Measurements from ENCODE around the gene TM2D1.
"Not testable (repeated sequence)": the region's sequence is repeated elsewhere in the genome, so short reads cannot be mapped to it uniquely, and the experiment has no call there.

TM2D1 gene

GRCh38 chr1:61692155-61692800 lies 32.7 kb downstream of the TM2D1 start:
- Histone ChIP-seq H3K9me3 (ENCODE audit: control insufficient read depth, insufficient read depth, low read length) (no peaks in the 10 kb centered on the region), H3K4me1 (ENCODE audit: insufficient read depth, low read length) (no peaks in the 10 kb centered on the region), H3K36me3 (ENCODE audit: insufficient read depth, low read length) (no peaks in the 10 kb centered on the region), H3K9ac (ENCODE audit: low read depth, low read length) (no peak overlapping the region)

GRCh38 chr1:61687901-61688300 lies 37.0 kb downstream of the TM2D1 start:
- H3K36me3 ChIP-seq (ENCODE audit: insufficient read depth, low read length), result no peaks in the 10 kb centered on the region
- no peak overlapping the region for H3K9ac ChIP-seq (ENCODE audit: low read depth, low read length)
- H3K9me3 ChIP-seq (ENCODE audit: control insufficient read depth, insufficient read depth, low read length), result no peaks in the 10 kb centered on the region
- H3K4me1 ChIP-seq (ENCODE audit: insufficient read depth, low read length), result no peaks in the 10 kb centered on the region

DNA sequence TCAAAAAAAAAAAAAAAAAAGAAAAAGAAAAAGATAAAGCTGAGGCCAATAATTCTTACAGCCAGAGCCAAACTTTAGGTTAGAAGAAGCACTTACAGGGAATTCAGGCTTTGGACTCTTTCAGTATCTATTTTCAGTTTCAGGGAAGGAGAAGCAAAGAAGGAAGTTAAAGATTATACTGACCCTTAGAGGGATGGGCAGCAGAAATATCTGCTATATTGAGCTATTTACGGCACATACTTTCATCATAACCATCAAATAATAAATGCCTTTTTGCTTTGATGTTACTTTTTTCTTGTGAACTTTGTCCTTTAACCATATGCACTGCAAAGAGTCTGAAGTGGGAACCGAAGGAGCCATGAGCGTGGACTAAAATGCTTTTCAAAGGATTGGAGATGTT lies 42.0 kb downstream of the TM2D1 start:
- Histone ChIP-seq H3K9me3 (ENCODE audit: control insufficient read depth, insufficient read depth, low read length) (no peaks in the 10 kb centered on the region), H3K36me3 (ENCODE audit: insufficient read depth, low read length) (no peaks in the 10 kb centered on the region)

DNA sequence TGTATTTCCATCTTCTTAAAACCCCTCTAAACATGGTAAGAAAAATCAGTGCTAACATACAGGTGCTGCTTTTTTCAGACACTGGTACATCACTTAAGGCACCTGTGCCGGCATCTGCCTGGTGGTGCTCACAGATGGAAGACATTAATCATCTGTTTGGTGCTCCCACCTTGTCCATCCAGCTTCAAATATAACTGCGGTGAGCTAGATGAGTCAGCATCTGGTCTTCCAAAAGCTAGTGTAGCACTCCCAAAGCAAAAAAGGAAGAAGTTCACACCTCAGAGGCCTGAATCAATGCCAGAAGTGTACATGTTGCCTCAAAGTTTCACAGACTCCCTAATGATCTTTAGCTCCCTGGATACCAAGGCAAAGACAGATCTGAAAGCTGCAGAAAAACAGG lies 44.4 kb downstream of the TM2D1 start:
- Histone ChIP-seq H3K36me3 (ENCODE audit: insufficient read depth, low read length) (no peaks in the 10 kb centered on the region), H3K9me3 (ENCODE audit: control insufficient read depth, insufficient read depth, low read length) (no peaks in the 10 kb centered on the region), H3K4me1 (ENCODE audit: insufficient read depth, low read length) (no peaks in the 10 kb centered on the region), H3K9ac (ENCODE audit: low read depth, low read length) (no peak overlapping the region)

More for the DNA sequence above, 42.0 kb downstream of the TM2D1 start:
- Histone ChIP-seq H3K9ac (ENCODE audit: low read depth, low read length) (no peak overlapping the region), H3K4me1 (ENCODE audit: insufficient read depth, low read length) (no peaks in the 10 kb centered on the region)

- not testable (repeated sequence) for H3K9me3 ChIP-seq (ENCODE audit: control insufficient read depth, insufficient read depth, low read length); H3K36me3 ChIP-seq (ENCODE audit: insufficient read depth, low read length); H3K4me1 ChIP-seq (ENCODE audit: insufficient read depth, low read length); H3K9ac ChIP-seq (ENCODE audit: low read depth, low read length)
Observed at GRCh38 chr1:61676881-61677280, 48.1 kb downstream of the TM2D1 start.

- Histone ChIP-seq H3K4me1 (ENCODE audit: insufficient read depth, low read length) (no peaks in the 10 kb centered on the region), H3K9ac (ENCODE audit: low read depth, low read length) (no peak overlapping the region), H3K9me3 (ENCODE audit: control insufficient read depth, insufficient read depth, low read length) (no peaks in the 10 kb centered on the region)
Observed at GRCh38 chr1:61674221-61674620, 50.7 kb downstream of the TM2D1 start.

GRCh38 chr1:61672376-61672775 lies 52.6 kb downstream of the TM2D1 start:
- Histone ChIP-seq H3K36me3 (ENCODE audit: insufficient read depth, low read length) (no peaks in the 10 kb centered on the region), H3K9me3 (ENCODE audit: control insufficient read depth, insufficient read depth, low read length) (no peaks in the 10 kb centered on the region), H3K4me1 (ENCODE audit: insufficient read depth, low read length) (no peaks in the 10 kb centered on the region), H3K9ac (ENCODE audit: low read depth, low read length) (no peak overlapping the region)

More at GRCh38 chr1:61674221-61674620, 50.7 kb downstream of the TM2D1 start:
- no peaks in the 10 kb centered on the region for H3K36me3 ChIP-seq (ENCODE audit: insufficient read depth, low read length)

GRCh38 chr1:61670445-61670844 lies 54.5 kb downstream of the TM2D1 start:
- H3K36me3 ChIP-seq (ENCODE audit: insufficient read depth, low read length), result no peaks in the 10 kb centered on the region
- no peaks in the 10 kb centered on the region for H3K9me3 ChIP-seq (ENCODE audit: control insufficient read depth, insufficient read depth, low read length)
- H3K4me1 ChIP-seq (ENCODE audit: insufficient read depth, low read length), result no peaks in the 10 kb centered on the region
- H3K9ac ChIP-seq (ENCODE audit: low read depth, low read length), result no peak overlapping the region

DNA sequence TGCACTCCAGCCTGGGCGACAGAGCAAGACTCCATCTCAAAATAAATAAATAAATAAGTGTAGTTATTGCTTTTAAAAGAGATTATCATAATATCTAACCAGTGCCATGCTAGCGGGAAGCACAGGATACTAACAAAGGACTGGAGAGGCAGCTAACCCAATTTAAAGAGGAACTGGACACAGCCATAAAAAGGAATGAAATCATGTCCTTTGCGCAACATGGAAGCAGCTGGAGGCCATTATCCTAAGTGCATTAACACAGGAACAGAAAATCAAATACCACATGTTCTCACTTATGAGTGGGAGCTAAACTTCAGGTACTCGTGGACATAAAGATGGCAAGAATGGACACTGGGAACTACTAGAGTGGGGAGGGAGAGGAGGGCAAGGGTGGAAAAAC lies 54.9 kb downstream of the TM2D1 start:
- no peaks in the 10 kb centered on the region for H3K9me3 ChIP-seq (ENCODE audit: control insufficient read depth, insufficient read depth, low read length)

GRCh38 chr1:61659061-61659460 lies 65.9 kb downstream of the TM2D1 start:
- Histone ChIP-seq H3K4me1 (ENCODE audit: insufficient read depth, low read length) (no peaks in the 10 kb centered on the region), H3K36me3 (ENCODE audit: insufficient read depth, low read length) (no peaks in the 10 kb centered on the region), H3K9ac (ENCODE audit: low read depth, low read length) (no peak overlapping the region), H3K9me3 (ENCODE audit: control insufficient read depth, insufficient read depth, low read length) (no peaks in the 10 kb centered on the region)

More for the DNA sequence above, 54.9 kb downstream of the TM2D1 start:
- H3K4me1 ChIP-seq (ENCODE audit: insufficient read depth, low read length), result no peaks in the 10 kb centered on the region
- H3K36me3 ChIP-seq (ENCODE audit: insufficient read depth, low read length), result no peaks in the 10 kb centered on the region
- H3K9ac ChIP-seq (ENCODE audit: low read depth, low read length), result no peak overlapping the region

DNA sequence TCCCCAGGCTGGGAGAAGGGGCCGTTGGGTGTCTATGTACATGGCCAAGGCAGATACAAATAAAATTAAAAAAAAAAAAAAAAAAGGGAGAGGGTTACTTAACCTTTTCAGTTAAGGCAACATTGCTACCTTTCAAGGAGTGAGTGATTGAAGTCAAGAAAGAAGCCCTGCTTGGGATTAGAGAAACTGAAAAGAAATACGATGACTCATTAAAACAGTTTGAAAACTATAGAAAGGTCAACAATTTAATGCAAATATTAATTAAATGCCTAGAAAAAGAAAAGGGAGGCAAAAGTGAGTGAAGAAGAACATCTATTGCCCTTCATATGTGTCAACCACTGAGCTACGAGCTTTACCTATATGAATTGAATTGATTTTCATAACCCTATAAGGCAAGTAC lies 69.5 kb downstream of the TM2D1 start:
- no peaks in the 10 kb centered on the region for H3K4me1 ChIP-seq (ENCODE audit: insufficient read depth, low read length)
- H3K9me3 ChIP-seq (ENCODE audit: control insufficient read depth, insufficient read depth, low read length), result no peaks in the 10 kb centered on the region

GRCh38 chr1:61654067-61654466 lies 70.9 kb downstream of the TM2D1 start:
- no peaks in the 10 kb centered on the region for H3K36me3 ChIP-seq (ENCODE audit: insufficient read depth, low read length)
- no peak overlapping the region for H3K9ac ChIP-seq (ENCODE audit: low read depth, low read length)
- no peaks in the 10 kb centered on the region for H3K9me3 ChIP-seq (ENCODE audit: control insufficient read depth, insufficient read depth, low read length)
- no peaks in the 10 kb centered on the region for H3K4me1 ChIP-seq (ENCODE audit: insufficient read depth, low read length)

More for the DNA sequence above, 69.5 kb downstream of the TM2D1 start:
- H3K36me3 ChIP-seq (ENCODE audit: insufficient read depth, low read length), result no peaks in the 10 kb centered on the region
- no peak overlapping the region for H3K9ac ChIP-seq (ENCODE audit: low read depth, low read length)

GRCh38 chr1:61648983-61649742 lies 75.8 kb downstream of the TM2D1 start:
- H3K4me1 ChIP-seq (ENCODE audit: insufficient read depth, low read length), result no peaks in the 10 kb centered on the region
- H3K9me3 ChIP-seq (ENCODE audit: control insufficient read depth, insufficient read depth, low read length), result no peaks in the 10 kb centered on the region
- no peak overlapping the region for H3K9ac ChIP-seq (ENCODE audit: low read depth, low read length)
- H3K36me3 ChIP-seq (ENCODE audit: insufficient read depth, low read length), result no peaks in the 10 kb centered on the region; the same call in 1 of the 2 replicates

DNA sequence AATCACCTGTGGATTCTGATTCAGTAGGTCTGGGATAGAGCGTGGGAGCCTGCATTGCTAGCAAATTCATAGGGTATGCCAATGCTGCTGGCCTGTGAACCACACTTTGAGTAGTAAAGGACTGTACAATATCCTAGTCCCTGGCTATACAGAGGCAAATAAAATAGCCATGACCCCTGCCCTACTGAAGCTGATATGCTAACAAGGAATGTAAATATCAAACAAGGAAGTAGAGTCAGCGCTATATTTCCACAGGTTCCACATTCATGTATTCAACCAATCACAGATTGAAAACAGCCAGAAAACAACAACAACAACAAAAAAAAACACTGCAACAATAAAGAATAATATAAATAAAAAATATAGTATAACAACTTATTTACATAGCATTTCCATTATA lies 77.8 kb downstream of the TM2D1 start:
- no peaks in the 10 kb centered on the region for H3K9me3 ChIP-seq (ENCODE audit: control insufficient read depth, insufficient read depth, low read length)
- H3K36me3 ChIP-seq (ENCODE audit: insufficient read depth, low read length), result no peaks in the 10 kb centered on the region; the same call in 1 of the 2 replicates
- H3K4me1 ChIP-seq (ENCODE audit: insufficient read depth, low read length), result no peaks in the 10 kb centered on the region
- H3K9ac ChIP-seq (ENCODE audit: low read depth, low read length), result no peak overlapping the region

DNA sequence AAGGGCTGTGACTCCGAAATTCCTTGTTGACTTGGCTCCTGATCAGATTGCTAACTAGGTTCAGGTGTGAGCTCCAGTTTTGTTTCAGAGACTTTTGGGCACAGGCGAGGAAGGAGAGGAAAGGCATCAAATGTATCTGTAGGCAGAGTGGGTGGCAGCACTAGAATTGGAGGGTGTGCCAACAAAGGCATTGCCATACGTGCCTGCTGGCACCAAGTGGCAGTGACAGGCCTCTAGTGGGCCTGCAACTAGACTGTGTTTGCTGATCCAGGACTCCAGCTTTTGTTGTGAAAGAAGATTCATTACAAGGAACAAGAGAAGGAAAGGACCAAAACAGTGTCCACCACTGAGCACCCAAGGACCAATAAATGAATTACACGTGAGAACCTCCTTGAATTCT lies 79.5 kb downstream of the TM2D1 start:
- H3K9ac ChIP-seq (ENCODE audit: low read depth, low read length), result no peak overlapping the region
- no peaks in the 10 kb centered on the region for H3K9me3 ChIP-seq (ENCODE audit: control insufficient read depth, insufficient read depth, low read length)
- no peaks in the 10 kb centered on the region; the same call in 1 of the 2 replicates for H3K36me3 ChIP-seq (ENCODE audit: insufficient read depth, low read length)
- peaks cover 4% of the 10 kb centered on the region; the same call in 1 of the 2 replicates for H3K4me1 ChIP-seq (ENCODE audit: insufficient read depth, low read length)
